Raji (cell line): Measurements from ENCODE around the gene KPTN.
A peak's percentile ranks its signal among the peaks of the same experiment; 100 is the strongest.

Experiments
- POLR2A ChIP-seq: IDR thresholded peaks from 2 replicates; pipeline ENCODE4 v1.6.1; 2011; ENCODE audit warnings: low read depth, low read length, control low read depth; ENCODE audit not compliant: insufficient read depth

Gene KPTN

GRCh38 chr19:47483800-47484690 is at the start of gene KPTN:
Gene KPTN, minus strand, starts transcription at chr19:47484219. Its CDS starts 59 bp downstream, at chr19:47484160.
- TF ChIP-seq POLR2A, result peak; percentile 77

GRCh38 chr19:47531640-47532387 is 47.8 kb upstream of the KPTN start:
- no peak for TF ChIP-seq POLR2A

DNA sequence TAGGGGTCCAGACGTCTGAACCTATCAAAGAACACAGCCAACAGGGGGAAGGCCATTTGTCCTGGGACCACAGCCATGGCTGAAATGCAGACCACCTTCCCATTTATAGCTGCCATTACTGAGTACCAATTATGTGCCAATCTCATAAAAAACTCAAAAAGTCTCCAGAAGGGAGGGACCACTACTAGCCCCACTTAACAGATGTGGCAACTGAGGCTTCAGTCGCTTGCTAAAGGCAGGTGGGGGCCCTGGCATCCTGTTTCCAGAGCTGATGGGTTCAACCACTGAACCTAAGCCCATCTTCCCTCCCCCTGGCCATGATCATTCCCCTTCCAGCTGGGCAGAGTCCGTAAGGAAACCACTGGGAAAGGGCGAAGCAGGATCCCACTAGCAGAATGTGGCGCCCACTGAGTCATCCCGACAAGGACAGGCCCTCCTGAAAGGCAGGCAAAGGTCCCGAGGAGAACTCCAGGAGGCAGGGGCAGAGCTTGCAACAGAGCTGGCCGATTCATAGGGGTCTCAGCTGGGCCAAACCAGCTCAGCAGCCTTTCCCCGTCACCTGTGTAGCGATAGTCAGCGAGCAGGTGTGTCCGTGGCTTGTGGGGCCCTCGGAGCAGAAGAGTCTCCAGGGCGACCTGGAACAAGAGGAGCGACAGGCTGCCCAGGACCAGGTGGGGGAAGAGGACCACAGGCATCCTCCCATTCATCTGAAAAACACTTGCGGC is 45.2 kb upstream of the KPTN start:
- TF ChIP-seq POLR2A, result no peak

DNA sequence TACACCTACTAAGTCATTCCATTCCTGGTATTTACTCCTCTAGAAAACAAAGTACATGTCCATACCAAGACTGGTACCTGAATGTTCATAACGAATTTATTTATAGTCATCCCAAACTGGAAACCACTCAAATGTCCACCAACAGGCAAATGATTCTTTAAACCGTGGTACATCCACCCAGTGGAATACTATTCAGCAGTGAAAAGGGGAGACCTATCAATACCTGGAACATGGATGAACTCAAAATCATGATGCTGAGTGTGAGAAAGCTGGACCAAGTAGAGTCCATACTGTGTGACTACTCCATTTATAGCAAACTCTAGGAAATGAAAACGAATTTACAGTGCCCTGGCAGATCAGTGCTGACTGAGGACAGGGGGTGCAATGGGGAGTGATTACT is 42.8 kb upstream of the KPTN start:
- TF ChIP-seq POLR2A, result no peak

- TF ChIP-seq POLR2A, result no peak
These were observed 39.5 kb upstream of the KPTN start for GRCh38 chr19:47523473-47523872.

DNA sequence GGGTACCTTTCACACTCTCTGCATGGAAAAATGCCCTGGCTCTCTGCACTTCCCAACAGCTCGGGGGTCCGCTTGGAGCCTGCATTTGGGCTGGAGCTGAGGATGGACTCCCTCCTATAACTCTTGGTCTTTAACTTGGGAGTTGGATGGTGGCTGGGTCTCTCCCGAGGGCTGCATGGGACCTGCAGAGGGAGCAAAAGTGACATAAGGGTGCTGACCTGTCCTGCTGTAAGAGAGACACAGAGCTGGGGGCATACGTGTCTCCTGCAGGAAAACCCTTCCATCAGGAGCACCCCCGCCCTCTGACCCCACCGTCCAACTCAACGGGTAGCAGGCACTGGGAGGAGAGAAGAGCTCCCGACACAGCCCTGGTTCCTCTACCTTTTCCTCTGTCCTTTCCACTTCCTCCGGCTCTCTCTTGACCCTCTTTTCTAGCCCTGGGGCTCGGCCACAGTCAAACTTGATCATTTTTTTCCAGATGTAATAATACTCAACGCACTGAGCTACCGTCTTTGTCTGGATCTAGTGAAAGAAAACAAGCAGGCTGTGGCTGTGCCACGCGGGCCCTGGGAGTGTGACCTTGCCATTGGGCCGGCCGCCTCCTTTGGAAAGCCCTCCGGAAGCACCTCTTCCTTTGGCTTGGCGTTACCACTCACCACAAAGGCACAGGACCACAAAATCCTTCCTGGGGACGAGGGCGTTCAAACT is 37.6 kb upstream of the KPTN start:
- no peak for TF ChIP-seq POLR2A

DNA sequence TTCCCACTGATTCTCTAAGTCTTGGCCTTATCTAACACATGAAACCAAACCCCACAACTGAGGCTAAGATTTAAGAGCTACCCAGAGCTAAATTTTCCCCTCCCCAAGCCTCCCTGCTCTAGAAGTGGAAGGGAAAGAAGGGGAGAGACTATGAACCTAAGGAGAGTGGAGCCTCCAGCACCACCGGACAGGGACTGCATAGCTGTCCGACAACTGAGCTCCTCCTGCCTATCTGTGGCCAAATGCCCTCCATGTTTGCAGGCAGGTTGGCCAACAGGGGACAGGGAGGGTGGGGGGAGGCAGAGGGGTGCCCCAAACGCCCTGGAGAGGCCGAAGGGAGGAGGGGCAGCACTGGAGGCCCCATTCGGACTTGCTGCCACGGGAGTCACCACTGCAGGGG is 36.8 kb upstream of the KPTN start:
- TF ChIP-seq POLR2A, result no peak

DNA sequence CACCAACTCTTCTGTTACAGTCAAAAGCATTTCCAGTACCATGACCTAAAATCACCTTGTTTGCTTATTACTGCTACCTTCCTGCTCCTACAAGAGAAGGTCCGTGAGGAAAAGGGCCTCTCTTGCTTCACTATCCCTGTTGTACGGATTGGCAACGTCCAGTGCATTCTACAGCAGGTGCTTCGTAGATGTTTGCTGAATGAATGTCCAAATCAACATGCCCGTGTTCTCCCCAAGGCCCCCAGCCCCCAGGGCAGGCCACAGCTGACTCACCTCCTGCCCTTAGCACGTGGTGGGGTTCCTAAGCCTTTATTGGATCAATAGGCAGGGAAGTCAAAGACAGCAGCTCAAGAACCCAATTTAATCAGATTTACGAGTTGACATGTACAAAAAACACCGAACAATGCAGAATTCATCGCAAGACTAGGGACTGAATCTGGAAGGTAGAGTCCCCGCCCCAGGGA is 36.4 kb upstream of the KPTN start:
- no peak for TF ChIP-seq POLR2A

DNA sequence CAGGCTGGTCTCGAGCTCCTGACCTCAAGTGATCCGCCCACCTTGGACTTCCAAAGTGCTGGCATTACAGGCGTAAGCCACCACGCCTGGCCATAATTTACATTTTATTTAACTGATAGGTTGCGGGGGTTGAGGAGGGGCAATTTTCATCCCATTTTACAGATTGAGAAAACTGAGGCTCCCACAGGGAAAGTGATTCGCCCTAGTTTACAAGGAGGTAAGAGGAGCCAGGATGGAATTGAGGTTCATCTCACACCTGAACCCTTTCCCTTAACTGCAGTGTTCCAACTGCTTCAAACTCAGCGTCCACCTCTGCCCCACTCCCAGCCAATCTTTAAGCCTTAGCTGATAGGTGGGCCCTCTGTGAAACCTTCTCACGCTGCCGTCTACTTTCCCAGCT is 34.8 kb upstream of the KPTN start:
- TF ChIP-seq POLR2A, result no peak

- no peak for TF ChIP-seq POLR2A
These were observed 34.1 kb upstream of the KPTN start for GRCh38 chr19:47518139-47518538.

DNA sequence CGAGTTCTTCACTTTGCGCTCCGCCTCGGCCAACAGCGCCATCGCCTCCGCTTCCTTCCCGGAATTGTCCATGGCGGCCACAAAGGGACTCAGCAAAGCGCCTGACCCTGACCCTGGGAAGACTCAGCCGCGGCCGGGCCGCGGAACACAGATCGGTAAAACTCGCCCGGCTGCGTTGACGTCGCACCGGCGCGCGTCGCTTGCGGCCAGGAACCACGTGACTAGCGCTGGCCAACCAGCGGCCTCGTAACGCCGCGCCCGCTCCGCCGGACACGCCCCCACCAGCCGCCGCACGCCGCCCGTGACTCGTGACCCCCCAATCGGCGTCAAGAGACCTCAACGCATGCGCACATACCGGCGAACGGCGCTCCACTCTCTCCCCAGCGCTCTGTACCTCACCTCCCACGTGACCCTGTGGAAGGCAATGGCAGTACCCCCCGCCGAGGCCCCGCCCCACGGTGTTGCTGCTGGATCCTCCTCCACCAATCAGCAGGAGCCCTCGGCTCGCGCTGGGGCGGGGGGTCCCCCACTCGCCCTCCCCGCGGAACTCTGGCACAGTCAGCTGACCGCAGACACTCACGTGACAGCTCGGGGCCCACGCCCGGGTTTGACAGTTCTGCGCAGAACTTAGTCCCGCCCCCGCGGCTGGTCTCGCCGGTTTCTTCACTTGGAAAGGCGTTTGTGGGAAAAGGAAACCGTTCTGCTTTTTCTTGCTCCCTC is 31.0 kb upstream of the KPTN start, which contains the start of gene NAPA:
Gene NAPA (minus strand): TSS at position 195 of the 720 bp plus-strand sequence. CDS start 123 bp downstream, at position 72.
- peak; percentile 76 for TF ChIP-seq POLR2A

DNA sequence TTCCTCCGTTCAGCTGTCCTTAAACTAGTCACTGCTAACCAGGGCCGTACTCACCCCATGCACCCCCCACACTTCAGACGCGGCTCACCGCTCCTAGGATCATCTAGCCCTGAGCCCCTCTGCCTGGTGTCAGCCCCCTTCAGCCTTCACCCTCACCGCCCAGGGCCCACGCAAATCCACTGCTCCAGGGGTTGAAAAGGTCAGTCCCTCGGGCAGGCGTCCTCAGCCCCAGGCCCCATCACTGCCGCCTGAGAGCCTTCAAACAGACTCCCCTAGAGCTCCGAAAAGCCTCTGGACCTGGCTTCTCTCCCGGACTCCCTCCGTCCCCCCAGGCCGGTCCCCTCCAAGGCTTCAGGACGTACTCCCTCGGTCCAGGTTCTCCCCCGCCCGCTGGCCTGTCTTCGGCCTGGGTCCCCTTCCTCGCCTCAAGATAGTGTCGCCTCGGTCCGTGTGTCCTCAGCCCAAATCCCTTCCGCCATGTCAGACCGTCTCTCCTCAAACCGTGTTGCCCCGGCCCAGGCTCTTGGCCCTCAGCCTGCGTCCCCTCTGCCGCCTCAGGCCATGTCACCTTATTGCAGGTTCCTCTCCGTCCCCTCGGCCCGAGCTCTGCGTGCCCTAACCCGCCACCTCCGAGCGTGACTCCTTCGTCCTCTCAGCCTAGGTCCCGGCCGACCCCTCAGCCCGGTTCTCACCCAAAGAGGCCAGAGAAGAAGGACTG is 30.3 kb upstream of the KPTN start:
- TF ChIP-seq POLR2A, result no peak

DNA sequence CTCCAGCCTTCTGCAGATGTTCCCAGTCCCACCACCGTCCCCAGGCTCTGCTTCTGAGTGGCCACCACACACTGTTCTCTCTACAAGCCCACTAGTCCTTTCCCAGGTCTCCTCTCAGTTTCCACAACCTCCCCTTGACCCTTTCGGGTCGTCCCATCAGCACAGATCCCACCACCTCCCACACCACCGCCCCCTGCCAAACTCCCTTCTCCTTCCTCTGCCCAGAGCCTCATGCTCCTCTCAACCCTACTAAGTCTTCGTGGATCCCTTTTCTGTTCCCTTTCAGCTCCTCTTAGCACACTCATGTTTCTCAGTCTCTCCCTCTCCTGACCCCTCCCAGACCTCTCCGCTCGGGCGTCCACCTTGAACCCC is 28.9 kb upstream of the KPTN start:
- no peak for TF ChIP-seq POLR2A

- TF ChIP-seq POLR2A, result no peak
These were observed 28.3 kb upstream of the KPTN start for GRCh38 chr19:47512183-47512947.
